Endothelial cell of umbilical vein (primary cell): ENCODE measurements around the gene SLC44A5. TPM values are rescaled to one million over a fixed set of nuclear protein-coding genes. Genes with fewer than 3 reads are reported as not detected.

Source experiments
- BruUV-seq: library from RNA; stranded (reverse); fragments of 400-500 nt; replicated peaks from 2 replicates; lab custom pipeline; 2021; lab: Mats Ljungman, UMichigan
- CTCF ChIA-PET: fragments of 300-600, 350-600 bp; sonication (Branson Sonifier 250); formaldehyde crosslinking; loops from one replicate; lab custom pipeline; 2021; ENCODE audit warnings: antibody characterized with exemption, inconsistent platforms; lab: Charles Lee
- POLR2A ChIA-PET: fragments of 300-600, 350-600 bp; sonication (Branson Sonifier 250); formaldehyde crosslinking; loops from one replicate; lab custom pipeline; 2021; ENCODE audit warnings: antibody characterized with exemption, inconsistent platforms; lab: Charles Lee
- DNase-seq: peaks from one replicate; pipeline ENCODE4 v3.0.0-alpha.2; 2011; ENCODE audit warnings: low read depth, low spot score
- FAIRE-seq: peaks from 2 replicates; lab custom pipeline; 2011; peaks lifted over from hg19 to GRCh38; lab: Jason Lieb, UNC
- H2AFZ ChIP-seq: 2 replicates; pipeline ENCODE4 v1.6.0; 2012; ENCODE audit warnings: low read depth, low read length, control low read depth, inconsistent platforms
- H3K27ac ChIP-seq: 2 replicates; pipeline ENCODE4 v1.5.1; 2011; ENCODE audit warnings: low read depth, mild to moderate bottlenecking, control low read depth, low read length, moderate library complexity; ENCODE audit not compliant: insufficient read depth
- H3K27me3 ChIP-seq, 2 experiments: 2 replicates each; pipeline versions ENCODE4 v1.6.0 to v1.6.1; 2011; ENCODE audit warnings: low read length in 2 of 2, mixed read lengths in 1 of 2; ENCODE audit not compliant: control insufficient read depth in 2 of 2, insufficient read depth in 2 of 2
- H3K36me3 ChIP-seq, 2 experiments: 2 replicates in 1 of 2; 3 replicates in 1 of 2; pipeline ENCODE4 v1.5.1; 2011; ENCODE audit warnings: low read length in 2 of 2, mild to moderate bottlenecking in 1 of 2, moderate library complexity in 1 of 2; ENCODE audit not compliant: control insufficient read depth in 2 of 2, insufficient read depth in 2 of 2; ENCODE audit errors: extremely low read depth in 1 of 2
- H3K4me1 ChIP-seq: 3 replicates; pipeline ENCODE4 v1.5.1; 2011; ENCODE audit warnings: mild to moderate bottlenecking, low read length; ENCODE audit not compliant: control insufficient read depth, insufficient read depth; ENCODE audit errors: extremely low read depth
- H3K4me2 ChIP-seq: 2 replicates; pipeline ENCODE4 v1.6.1; 2011; ENCODE audit warnings: low read length, control low read depth, mixed read lengths; ENCODE audit not compliant: insufficient read depth
- H3K4me3 ChIP-seq, 3 experiments: fragments of 200-600 bp in 1 of 3; sonication (generic), shearing (Covaris generic) in 1 of 3; replicated peaks in 1 of 3; 2 replicates each; pipeline ENCODE4 v1.5.1; 2011 to 2016; ENCODE audit warnings: control low read depth in 3 of 3, low read length in 3 of 3, mild to moderate bottlenecking in 2 of 3, inconsistent platforms in 1 of 3, low read depth in 1 of 3, moderate library complexity in 1 of 3; ENCODE audit not compliant: insufficient read depth in 1 of 3
- H3K79me2 ChIP-seq: 2 replicates; pipeline ENCODE4 v1.6.0; 2012; ENCODE audit warnings: low read length, inconsistent platforms; ENCODE audit not compliant: control insufficient read depth, insufficient read depth
- H3K9ac ChIP-seq: replicated peaks from 2 replicates; pipeline ENCODE3; 2011; ENCODE audit warnings: low read length, control low read depth; ENCODE audit not compliant: insufficient read depth; ENCODE audit errors: extremely low read depth
- H3K9me1 ChIP-seq: replicated peaks from 3 replicates; pipeline ENCODE4 v1.6.0; 2011; ENCODE audit warnings: mild to moderate bottlenecking, low read length; ENCODE audit not compliant: control insufficient read depth, insufficient read depth; ENCODE audit errors: extremely low read depth
- H3K9me3 ChIP-seq: replicated peaks from 2 replicates; pipeline ENCODE4 v1.5.1; 2012; ENCODE audit warnings: low read length, inconsistent platforms; ENCODE audit not compliant: control insufficient read depth, insufficient read depth
- H4K20me1 ChIP-seq: replicated peaks from 2 replicates; pipeline ENCODE3; 2011; ENCODE audit warnings: mild to moderate bottlenecking, low read length; ENCODE audit not compliant: control insufficient read depth, insufficient read depth; ENCODE audit errors: extremely low read depth
- CTCF ChIP-seq, 2 donors: IDR thresholded peaks; 1 replicate in 1 of 2; 2 replicates in 1 of 2; pipeline ENCODE4 v1.5.1; 2011; ENCODE audit warnings: low read length in 2 of 2, mild to moderate bottlenecking in 2 of 2, moderate library complexity in 2 of 2, control low read depth in 1 of 2, inconsistent platforms in 1 of 2, low read depth in 1 of 2; ENCODE audit not compliant: insufficient read depth in 1 of 2; ENCODE audit errors: extremely low read depth in 1 of 2
- EZH2 ChIP-seq: IDR thresholded peaks from 2 replicates; pipeline ENCODE4 v1.6.1; 2012; ENCODE audit warnings: borderline replicate concordance, low read depth, mild to moderate bottlenecking, moderate library complexity, low read length, inconsistent platforms; ENCODE audit not compliant: severe bottlenecking
- FOS ChIP-seq: IDR thresholded peaks from 2 replicates; pipeline ENCODE4 v1.6.1; 2011; ENCODE audit warnings: mild to moderate bottlenecking, low read length, moderate library complexity, borderline replicate concordance; ENCODE audit not compliant: insufficient read depth
- GATA2 ChIP-seq: IDR thresholded peaks from 2 replicates; pipeline ENCODE4 v1.7.0; 2011; ENCODE audit warnings: low read depth, mild to moderate bottlenecking, moderate library complexity, mixed read lengths, low read length; ENCODE audit not compliant: insufficient read length, insufficient read depth
- JUN ChIP-seq: IDR thresholded peaks from 2 replicates; pipeline ENCODE4 v1.6.1; 2011; ENCODE audit warnings: borderline replicate concordance, low read depth; ENCODE audit not compliant: insufficient read length, insufficient read depth
- MAX ChIP-seq: IDR thresholded peaks from 2 replicates; pipeline ENCODE4 v1.6.1; 2011; ENCODE audit not compliant: insufficient read depth, insufficient read length
- MYC ChIP-seq: IDR thresholded peaks from one replicate; pipeline ENCODE4 v1.6.1; 2011; ENCODE audit warnings: mild to moderate bottlenecking, low read depth, low read length
- POLR2A ChIP-seq: IDR thresholded peaks from 2 replicates; pipeline ENCODE4 v1.6.1; 2012; ENCODE audit warnings: low read depth, mild to moderate bottlenecking, control low read depth, low read length
- POLR2AphosphoS5 ChIP-seq: IDR thresholded peaks from 2 replicates; pipeline ENCODE4 v1.6.1; 2012; ENCODE audit warnings: low read depth, mild to moderate bottlenecking, control low read depth, low read length, moderate library complexity; ENCODE audit not compliant: insufficient read depth
- dilution Hi-C: fragments of 300-500 bp; cut with MboI; formaldehyde crosslinking; loops from one replicate; pipeline ENCODE4 v1.15.0; 2019; ENCODE audit warnings: low sequenced_read_pairs; ENCODE audit not compliant: extremely low pct_ligation_motif_present
- intact Hi-C: fragments of 100-400 bp; cut with micrococcal nuclease; formaldehyde crosslinking; loops from one replicate; pipeline ENCODE4 v1.10.0; 2022
- polyA plus RNA-seq, 4 experiments: library from polyadenylated mRNA; depleted of rRNA in 3 of 4; stranded (reverse) in 3 of 4; unstranded in 1 of 4; fragments of >200 nt; gene quantifications; 2 replicates each; pipeline versions ENCODE4 v1.2.1 to v1.2.3, GENCODE V29; 2011 to 2012; ENCODE audit warnings: missing spikeins in 1 of 4
- total RNA-seq: library from RNA; stranded (reverse); gene quantifications from 2 replicates; pipeline ENCODE4 v1.2.3, GENCODE V29; 2021

SLC44A5 gene
- total and polyA plus RNA-seq, 2 donors (not counting 3 experiments of a cell fraction or from before 2014, with no cell fraction given), result 1.6 to 3.2 TPM

- POLR2A ChIA-PET, result no interaction called here
- TF ChIP-seq MYC (no peak), POLR2A (no peak), POLR2AphosphoS5 (no peak), JUN (no peak), MAX (no peak), CTCF (IDR thresholded peaks at IDR 0.05; ENCODE audit: extremely low read depth in 1 of 2, insufficient read depth in 1 of 2, low read depth in 1 of 2, low read length in 2 of 2) (no peak), EZH2 (no peak), GATA2 (no peak), FOS (no peak)
- H3K4me3 ChIP-seq, result no peak overlapping the region
- H3K79me2 ChIP-seq, result no peaks in the 10 kb centered on the region
- H4K20me1 ChIP-seq, result no peaks in the 10 kb centered on the region
- DNase-seq (no peak), FAIRE-seq (no peak)
- H3K27ac ChIP-seq, result no peak overlapping the region
- intact Hi-C loops, result loop anchor here (5.0 kb wide), 1 partner anchor 488 kb away; the partner anchor contains the start of gene ACADM
- H3K27me3 ChIP-seq, result no peaks in the 10 kb centered on the region
- no peak overlapping the region for H3K9ac ChIP-seq
- dilution Hi-C loops, result no loop called here
- no peaks in the 10 kb centered on the region for H3K9me1 ChIP-seq
- CTCF ChIA-PET, result interaction anchor here (0.7 to 3.1 kb wide), 6 partner anchors 8 to 463 kb away, joined by 3 to 28 read pairs (median 4); no protein-coding TSS in a partner anchor
- peaks cover 11% of the 10 kb centered on the region for H3K4me1 ChIP-seq
- no peaks in the 10 kb centered on the region for H3K36me3 ChIP-seq
- no peak overlapping the region for H2AFZ ChIP-seq
- H3K4me2 ChIP-seq, result no peak overlapping the region
- BruUV-seq, result no TSS peak
- no peaks in the 10 kb centered on the region for H3K9me3 ChIP-seq
Measured at GRCh38 chr1:75234562-75234961, 376.4 kb downstream of the SLC44A5 start.
